Measurements from ENCODE around the gene KIAA0040. TPM values are rescaled to one million over a fixed set of nuclear protein-coding genes. Genes with fewer than 3 reads are reported as not detected.

The KIAA0040 gene
- total RNA-seq, 2 donors from 2014 or later = 20.2 to 93.1 TPM

- no peak for ATAC-seq (ENCODE audit: insufficient number of reproducible peaks, low FRiP score, low read depth)
- no peak overlapping the region for H3K27ac ChIP-seq
- H3K4me3 ChIP-seq = no peak overlapping the region
- DNase-seq (ENCODE audit: low spot score) = no peak
- no peaks in the 10 kb centered on the region for H3K27me3 ChIP-seq (replicated peaks; ENCODE audit: insufficient read depth)
- TF ChIP-seq CTCF (IDR thresholded peaks at IDR 0.05) = no peak
- no peaks in the 10 kb centered on the region for H3K9me3 ChIP-seq
- peaks cover 0 to 9% of the 10 kb centered on the region in 2 donors for H3K4me1 ChIP-seq (ENCODE audit: control insufficient read depth in 1 of 2, low read depth in 2 of 2)
- H3K36me3 ChIP-seq = peaks cover 15% of the 10 kb centered on the region
Measured at GRCh38 chr1:175171036-175171913, 21.3 kb downstream of the KIAA0040 start.

GRCh38 chr1:175169286-175170018 is 23.1 kb downstream of the KIAA0040 start:
- Histone ChIP-seq H3K9me3 (no peaks in the 10 kb centered on the region), H3K36me3 (peaks cover 29% of the 10 kb centered on the region), H3K4me3 (no peak overlapping the region), H3K27me3 (replicated peaks; ENCODE audit: insufficient read depth) (no peaks in the 10 kb centered on the region), H3K4me1 (ENCODE audit: control insufficient read depth in 1 of 2, low read depth in 2 of 2) (peaks cover 0 to 9% of the 10 kb centered on the region in 2 donors), H3K27ac (peak overlapping the region in 1 of 2 donors; percentile 3)
- TF ChIP-seq CTCF (IDR thresholded peaks at IDR 0.05) = no peak
- no peak for DNase-seq (ENCODE audit: low spot score)
- ATAC-seq (ENCODE audit: insufficient number of reproducible peaks, low FRiP score, low read depth) = no peak

GRCh38 chr1:175168782-175169181 is 23.8 kb downstream of the KIAA0040 start:
- no peak overlapping the region for H3K27ac ChIP-seq
- peaks cover 29% of the 10 kb centered on the region for H3K36me3 ChIP-seq
- H3K9me3 ChIP-seq = no peaks in the 10 kb centered on the region
- peaks cover 0 to 9% of the 10 kb centered on the region in 2 donors for H3K4me1 ChIP-seq (ENCODE audit: control insufficient read depth in 1 of 2, low read depth in 2 of 2)
- no peak for TF ChIP-seq CTCF (IDR thresholded peaks at IDR 0.05)
- no peaks in the 10 kb centered on the region for H3K27me3 ChIP-seq (replicated peaks; ENCODE audit: insufficient read depth)
- H3K4me3 ChIP-seq = no peak overlapping the region
- no peak for ATAC-seq (ENCODE audit: insufficient number of reproducible peaks, low FRiP score, low read depth)
- no peak for DNase-seq (ENCODE audit: low spot score)

GRCh38 chr1:175167861-175168260 is 24.7 kb downstream of the KIAA0040 start:
- DNase-seq (ENCODE audit: low spot score) (no peak), ATAC-seq (ENCODE audit: insufficient number of reproducible peaks, low FRiP score, low read depth) (no peak)
- Histone ChIP-seq H3K27ac (no peak overlapping the region), H3K27me3 (replicated peaks; ENCODE audit: insufficient read depth) (no peaks in the 10 kb centered on the region), H3K36me3 (peaks cover 29% of the 10 kb centered on the region), H3K4me1 (ENCODE audit: control insufficient read depth in 1 of 2, low read depth in 2 of 2) (peaks cover 0 to 9% of the 10 kb centered on the region in 2 donors), H3K4me3 (no peak overlapping the region), H3K9me3 (no peaks in the 10 kb centered on the region)
- no peak for TF ChIP-seq CTCF (IDR thresholded peaks at IDR 0.05)

- H3K9me3 ChIP-seq = no peaks in the 10 kb centered on the region
- TF ChIP-seq CTCF (IDR thresholded peaks at IDR 0.05) = no peak
Measured at GRCh38 chr1:175166746-175167145, 25.8 kb downstream of the KIAA0040 start.

More at GRCh38 chr1:175166746-175167145, 25.8 kb downstream of the KIAA0040 start:
- DNase-seq (ENCODE audit: low spot score) (no peak), ATAC-seq (ENCODE audit: insufficient number of reproducible peaks, low FRiP score, low read depth) (no peak)
- Histone ChIP-seq H3K36me3 (peaks cover 27% of the 10 kb centered on the region), H3K4me1 (ENCODE audit: control insufficient read depth in 1 of 2, low read depth in 2 of 2) (peaks cover 0 to 9% of the 10 kb centered on the region in 2 donors), H3K27ac (no peak overlapping the region), H3K27me3 (replicated peaks; ENCODE audit: insufficient read depth) (no peaks in the 10 kb centered on the region), H3K4me3 (no peak overlapping the region)
